HepG2 (cell line): ENCODE results near the gene SDC4. TPM values are rescaled to one million over a fixed set of nuclear protein-coding genes. Genes with fewer than 3 reads are reported as not detected.

Source experiments
- EEA1 ChIP-seq: sonication (generic); formaldehyde crosslinking; IDR thresholded peaks from 2 replicates; pipeline ENCODE4 v1.5.1; 2020; ENCODE audit warnings: mild to moderate bottlenecking, missing genetic modification reagents, borderline replicate concordance
- FOXC1 ChIP-seq: sonication (generic); formaldehyde crosslinking; IDR thresholded peaks from 2 replicates; pipeline ENCODE4 v1.8.0; 2022; ENCODE audit warnings: mild to moderate bottlenecking, missing genetic modification reagents, borderline replicate concordance
- ISX ChIP-seq: sonication (generic); formaldehyde crosslinking; conservative IDR thresholded peaks from 2 replicates; pipeline ENCODE4 v1.5.0; 2020; ENCODE audit warnings: missing genetic modification reagents
- MED8 ChIP-seq: sonication (generic); formaldehyde crosslinking; IDR thresholded peaks from 2 replicates; pipeline ENCODE4 v1.8.1; 2023; ENCODE audit warnings: mild to moderate bottlenecking, missing genetic modification reagents; ENCODE audit not compliant: insufficient replicate concordance
- NCOA5 ChIP-seq: sonication (generic); formaldehyde crosslinking; IDR thresholded peaks from 2 replicates; pipeline ENCODE4 v1.4.0; 2020; ENCODE audit warnings: missing genetic modification reagents
- RAD21 ChIP-seq: fragments of 450-650 bp; formaldehyde crosslinking; IDR thresholded peaks from 2 replicates; pipeline ENCODE4 v1.5.0; 2020; ENCODE audit warnings: mild to moderate bottlenecking
- RXRB ChIP-seq: IDR thresholded peaks from 2 replicates; pipeline ENCODE4 v1.6.1; 2016; ENCODE audit warnings: borderline replicate concordance, missing genetic modification reagents, missing compliant biosample characterization
- ZNF160 ChIP-seq: sonication (generic); formaldehyde crosslinking; IDR thresholded peaks from 2 replicates; pipeline ENCODE4 v1.8.0; 2022; ENCODE audit warnings: mild to moderate bottlenecking, inconsistent platforms, missing genetic modification reagents
- ZNF549 ChIP-seq: sonication (generic); formaldehyde crosslinking; IDR thresholded peaks from 2 replicates; pipeline ENCODE4 v1.5.0; 2020; ENCODE audit warnings: missing genetic modification reagents
- ZNF558 ChIP-seq: sonication (generic); formaldehyde crosslinking; IDR thresholded peaks from 2 replicates; pipeline ENCODE4 v1.9.0; 2022; ENCODE audit warnings: mild to moderate bottlenecking, missing genetic modification reagents, borderline replicate concordance
- ZNF703 ChIP-seq: sonication (generic); formaldehyde crosslinking; IDR thresholded peaks from 2 replicates; pipeline ENCODE4 v1.5.1; 2020; ENCODE audit warnings: missing genetic modification reagents, mild to moderate bottlenecking, moderate library complexity, borderline replicate concordance
- polyA plus RNA-seq, 8 experiments: library from polyadenylated mRNA; depleted of rRNA in 3 of 8; stranded (reverse) in 7 of 8; unstranded in 1 of 8; fragments of >200 nt; fragmentation: Illumina TruSeq in 4 of 8; extraction: Trizol in 4 of 8; gene quantifications; 2 replicates each; pipeline versions ENCODE4 v1.2.1 to v1.2.3, GENCODE V29; 2011 to 2016; ENCODE audit warnings: low read depth in 4 of 8, missing spikeins in 1 of 8, mixed read lengths in 1 of 8; ENCODE audit not compliant: insufficient read depth in 1 of 8
- total RNA-seq, 5 experiments: library from RNA; depleted of rRNA; stranded (reverse); fragments of >200 nt; fragmentation: Illumina TruSeq; extraction: Trizol; gene quantifications; 2 replicates each; pipeline ENCODE4 v1.2.3, GENCODE V29; 2016; ENCODE audit warnings: low read depth in 1 of 5
- TF ChIP-seq, protein P1 (sequence below): sonication (generic); formaldehyde crosslinking; conservative IDR thresholded peaks from 2 replicates; pipeline ENCODE4 v1.4.0; 2020; ENCODE audit warnings: missing genetic modification reagents
- TF ChIP-seq, protein P2 (sequence below): sonication (generic); IDR thresholded peaks from 2 replicates; pipeline ENCODE4 v1.6.1; 2016; ENCODE audit warnings: low read depth, borderline replicate concordance
- TF ChIP-seq, protein P3 (sequence below): sonication (generic); formaldehyde crosslinking; IDR thresholded peaks from 2 replicates; pipeline ENCODE4 v1.5.0; 2020; ENCODE audit warnings: mild to moderate bottlenecking, missing genetic modification reagents, borderline replicate concordance
- TF ChIP-seq, protein P4 (sequence below): sonication (generic); formaldehyde crosslinking; IDR thresholded peaks from 2 replicates; pipeline ENCODE4 v1.5.0; 2020; ENCODE audit warnings: mild to moderate bottlenecking, low read depth, missing genetic modification reagents, borderline replicate concordance
- TF ChIP-seq, protein P5 (sequence below): IDR thresholded peaks from 2 replicates; pipeline ENCODE4 v1.6.1; 2018; ENCODE audit warnings: missing genetic modification reagents
- TF ChIP-seq, protein P6 (sequence below): sonication (generic); formaldehyde crosslinking; IDR thresholded peaks from 2 replicates; pipeline ENCODE4 v1.8.1; 2023; ENCODE audit warnings: mild to moderate bottlenecking, inconsistent platforms, moderate library complexity, missing genetic modification reagents, borderline replicate concordance

SDC4 gene
- total and polyA plus RNA-seq, 2 of the 13 experiments (the other 11 are each of a cell fraction or from before 2014, with no cell fraction given) = 49.0 to 65.1 TPM

DNA sequence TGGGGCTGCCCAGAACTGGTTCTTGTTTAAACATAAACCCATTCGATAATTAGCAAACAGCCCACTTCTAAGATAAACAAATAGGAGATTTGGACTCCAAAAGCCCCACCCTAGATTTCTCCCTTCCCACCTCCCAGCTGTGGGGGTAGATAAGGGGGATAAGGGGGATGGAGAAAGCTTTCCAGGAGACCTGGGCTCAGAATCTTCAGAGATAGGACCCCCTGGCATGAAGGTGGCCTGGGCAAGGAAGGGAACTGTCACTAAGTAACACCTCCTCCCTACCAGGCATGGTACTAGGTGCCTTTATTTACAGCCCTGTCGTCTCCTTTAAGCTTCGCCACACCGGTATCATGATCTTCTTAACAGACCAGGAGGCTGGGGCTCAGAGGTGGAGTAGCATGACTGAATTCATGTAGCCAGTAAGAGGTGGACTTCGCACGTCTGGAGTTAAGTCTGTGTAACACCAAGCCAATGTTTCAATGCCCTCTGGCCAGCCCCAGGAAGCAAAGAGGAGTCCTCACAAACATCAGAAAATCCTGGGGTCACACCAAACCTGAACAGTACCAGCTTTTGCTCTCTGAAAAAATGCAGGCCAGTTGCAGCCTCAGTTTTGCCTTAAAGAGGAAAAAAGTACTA is 4.6 kb downstream of the SDC4 start (continued):
- TF ChIP-seq, protein P1, sequence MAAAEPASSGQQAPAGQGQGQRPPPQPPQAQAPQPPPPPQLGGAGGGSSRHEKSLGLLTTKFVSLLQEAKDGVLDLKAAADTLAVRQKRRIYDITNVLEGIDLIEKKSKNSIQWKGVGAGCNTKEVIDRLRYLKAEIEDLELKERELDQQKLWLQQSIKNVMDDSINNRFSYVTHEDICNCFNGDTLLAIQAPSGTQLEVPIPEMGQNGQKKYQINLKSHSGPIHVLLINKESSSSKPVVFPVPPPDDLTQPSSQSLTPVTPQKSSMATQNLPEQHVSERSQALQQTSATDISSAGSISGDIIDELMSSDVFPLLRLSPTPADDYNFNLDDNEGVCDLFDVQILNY = peak; percentile 14; the same call in 1 of the 2 replicates
- TF ChIP-seq EEA1 (no peak), FOXC1 (CRISPR knock-in tag) (0 out of 2 replicates have a peak, but pooled peaks have one; percentile 16), ZNF549 (CRISPR knock-in tag) (0 out of 2 replicates have a peak, but pooled peaks have one; percentile 19), RAD21 (CRISPR knock-in tag) (0 out of 2 replicates have a peak, but pooled peaks have one; percentile 7), ZNF703 (CRISPR knock-in tag) (no peak), ZNF160 (CRISPR knock-in tag) (no peak; the same call in 1 of the 2 replicates), RXRB (CRISPR knock-in tag) (peak; percentile 10), ISX (CRISPR knock-in tag) (no peak), ZNF558 (CRISPR knock-in tag) (no peak; the same call in 1 of the 2 replicates), MED8 (CRISPR knock-in tag) (peak; percentile 2), NCOA5 (no peak)
- TF ChIP-seq, protein P2, sequence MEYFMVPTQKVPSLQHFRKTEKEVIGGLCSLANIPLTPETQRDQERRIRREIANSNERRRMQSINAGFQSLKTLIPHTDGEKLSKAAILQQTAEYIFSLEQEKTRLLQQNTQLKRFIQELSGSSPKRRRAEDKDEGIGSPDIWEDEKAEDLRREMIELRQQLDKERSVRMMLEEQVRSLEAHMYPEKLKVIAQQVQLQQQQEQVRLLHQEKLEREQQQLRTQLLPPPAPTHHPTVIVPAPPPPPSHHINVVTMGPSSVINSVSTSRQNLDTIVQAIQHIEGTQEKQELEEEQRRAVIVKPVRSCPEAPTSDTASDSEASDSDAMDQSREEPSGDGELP = peak; percentile 75; the same call in 1 of the 2 replicates
- TF ChIP-seq, protein P3, sequence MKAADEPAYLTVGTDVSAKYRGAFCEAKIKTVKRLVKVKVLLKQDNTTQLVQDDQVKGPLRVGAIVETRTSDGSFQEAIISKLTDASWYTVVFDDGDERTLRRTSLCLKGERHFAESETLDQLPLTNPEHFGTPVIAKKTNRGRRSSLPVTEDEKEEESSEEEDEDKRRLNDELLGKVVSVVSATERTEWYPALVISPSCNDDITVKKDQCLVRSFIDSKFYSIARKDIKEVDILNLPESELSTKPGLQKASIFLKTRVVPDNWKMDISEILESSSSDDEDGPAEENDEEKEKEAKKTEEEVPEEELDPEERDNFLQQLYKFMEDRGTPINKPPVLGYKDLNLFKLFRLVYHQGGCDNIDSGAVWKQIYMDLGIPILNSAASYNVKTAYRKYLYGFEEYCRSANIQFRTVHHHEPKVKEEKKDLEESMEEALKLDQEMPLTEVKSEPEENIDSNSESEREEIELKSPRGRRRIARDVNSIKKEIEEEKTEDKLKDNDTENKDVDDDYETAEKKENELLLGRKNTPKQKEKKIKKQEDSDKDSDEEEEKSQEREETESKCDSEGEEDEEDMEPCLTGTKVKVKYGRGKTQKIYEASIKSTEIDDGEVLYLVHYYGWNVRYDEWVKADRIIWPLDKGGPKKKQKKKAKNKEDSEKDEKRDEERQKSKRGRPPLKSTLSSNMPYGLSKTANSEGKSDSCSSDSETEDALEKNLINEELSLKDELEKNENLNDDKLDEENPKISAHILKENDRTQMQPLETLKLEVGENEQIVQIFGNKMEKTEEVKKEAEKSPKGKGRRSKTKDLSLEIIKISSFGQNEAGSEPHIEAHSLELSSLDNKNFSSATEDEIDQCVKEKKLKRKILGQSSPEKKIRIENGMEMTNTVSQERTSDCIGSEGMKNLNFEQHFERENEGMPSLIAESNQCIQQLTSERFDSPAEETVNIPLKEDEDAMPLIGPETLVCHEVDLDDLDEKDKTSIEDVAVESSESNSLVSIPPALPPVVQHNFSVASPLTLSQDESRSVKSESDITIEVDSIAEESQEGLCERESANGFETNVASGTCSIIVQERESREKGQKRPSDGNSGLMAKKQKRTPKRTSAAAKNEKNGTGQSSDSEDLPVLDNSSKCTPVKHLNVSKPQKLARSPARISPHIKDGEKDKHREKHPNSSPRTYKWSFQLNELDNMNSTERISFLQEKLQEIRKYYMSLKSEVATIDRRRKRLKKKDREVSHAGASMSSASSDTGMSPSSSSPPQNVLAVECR (CRISPR knock-in tag) = peak; percentile 43; the same call in 1 of the 2 replicates
- TF ChIP-seq, protein P4, sequence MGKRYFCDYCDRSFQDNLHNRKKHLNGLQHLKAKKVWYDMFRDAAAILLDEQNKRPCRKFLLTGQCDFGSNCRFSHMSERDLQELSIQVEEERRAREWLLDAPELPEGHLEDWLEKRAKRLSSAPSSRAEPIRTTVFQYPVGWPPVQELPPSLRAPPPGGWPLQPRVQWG (CRISPR knock-in tag) = no peak
- TF ChIP-seq, protein P5, sequence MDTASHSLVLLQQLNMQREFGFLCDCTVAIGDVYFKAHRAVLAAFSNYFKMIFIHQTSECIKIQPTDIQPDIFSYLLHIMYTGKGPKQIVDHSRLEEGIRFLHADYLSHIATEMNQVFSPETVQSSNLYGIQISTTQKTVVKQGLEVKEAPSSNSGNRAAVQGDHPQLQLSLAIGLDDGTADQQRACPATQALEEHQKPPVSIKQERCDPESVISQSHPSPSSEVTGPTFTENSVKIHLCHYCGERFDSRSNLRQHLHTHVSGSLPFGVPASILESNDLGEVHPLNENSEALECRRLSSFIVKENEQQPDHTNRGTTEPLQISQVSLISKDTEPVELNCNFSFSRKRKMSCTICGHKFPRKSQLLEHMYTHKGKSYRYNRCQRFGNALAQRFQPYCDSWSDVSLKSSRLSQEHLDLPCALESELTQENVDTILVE (CRISPR knock-in tag) = peak; percentile 1; the same call in 1 of the 2 replicates
- TF ChIP-seq, protein P6, sequence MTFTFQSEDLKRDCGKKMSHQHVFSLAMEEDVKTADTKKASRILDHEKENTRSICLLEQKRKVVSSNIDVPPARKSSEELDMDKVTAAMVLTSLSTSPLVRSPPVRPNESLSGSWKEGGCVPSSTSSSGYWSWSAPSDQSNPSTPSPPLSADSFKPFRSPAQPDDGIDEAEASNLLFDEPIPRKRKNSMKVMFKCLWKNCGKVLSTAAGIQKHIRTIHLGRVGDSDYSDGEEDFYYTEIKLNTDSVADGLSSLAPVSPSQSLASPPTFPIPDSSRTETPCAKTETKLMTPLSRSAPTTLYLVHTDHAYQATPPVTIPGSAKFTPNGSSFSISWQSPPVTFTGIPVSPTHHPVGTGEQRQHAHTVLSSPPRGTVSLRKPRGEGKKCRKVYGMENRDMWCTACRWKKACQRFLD (CRISPR knock-in tag) = no peak
